ENCODE data around the gene CGNL1.

DNA sequence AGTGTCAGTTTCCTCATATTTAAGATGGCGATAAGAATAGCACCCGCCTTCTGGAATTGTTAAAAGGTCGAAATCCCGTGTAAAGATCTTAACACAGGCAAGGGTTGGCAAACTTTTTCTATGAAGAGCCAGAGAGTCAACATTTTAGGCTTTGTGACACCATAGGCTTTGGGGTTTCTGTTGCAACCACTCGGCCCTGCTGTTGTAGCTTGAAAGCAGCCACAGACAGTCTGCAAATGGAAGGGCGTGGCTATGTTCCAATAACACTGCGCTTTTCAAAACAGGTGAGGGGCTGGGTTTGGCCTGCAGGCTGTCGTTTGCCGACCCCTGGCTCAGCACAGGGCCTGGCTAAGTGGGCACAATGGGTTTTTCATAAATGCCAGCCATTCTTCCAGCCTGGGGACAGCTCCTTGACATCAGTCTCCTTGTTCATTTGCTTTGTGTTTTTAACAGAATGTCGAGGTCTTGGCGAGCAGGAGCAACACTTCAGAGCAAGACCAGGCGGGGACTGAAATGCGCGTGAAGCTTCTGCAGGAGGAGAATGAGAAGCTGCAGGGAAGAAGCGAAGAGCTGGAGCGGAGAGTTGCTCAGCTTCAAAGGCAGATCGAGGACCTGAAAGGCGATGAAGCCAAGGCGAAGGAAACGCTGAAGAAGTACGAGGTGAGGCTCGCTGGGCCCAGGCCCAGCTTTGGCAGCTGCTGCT lies 140.2 kb downstream of the CGNL1 start:
- TF ChIP-seq RAD21 (conservative IDR thresholded peaks at IDR 0.05 in 1 of 2, IDR thresholded peaks at IDR 0.05 in 1 of 2) (no peak), ESRRA (IDR thresholded peaks at IDR 0.05; ENCODE audit: borderline replicate concordance, low read length) (no peak), POLR2A (IDR thresholded peaks at IDR 0.05; ENCODE audit: low read length) (no peak)
- TF ChIP-seq, protein P1, sequence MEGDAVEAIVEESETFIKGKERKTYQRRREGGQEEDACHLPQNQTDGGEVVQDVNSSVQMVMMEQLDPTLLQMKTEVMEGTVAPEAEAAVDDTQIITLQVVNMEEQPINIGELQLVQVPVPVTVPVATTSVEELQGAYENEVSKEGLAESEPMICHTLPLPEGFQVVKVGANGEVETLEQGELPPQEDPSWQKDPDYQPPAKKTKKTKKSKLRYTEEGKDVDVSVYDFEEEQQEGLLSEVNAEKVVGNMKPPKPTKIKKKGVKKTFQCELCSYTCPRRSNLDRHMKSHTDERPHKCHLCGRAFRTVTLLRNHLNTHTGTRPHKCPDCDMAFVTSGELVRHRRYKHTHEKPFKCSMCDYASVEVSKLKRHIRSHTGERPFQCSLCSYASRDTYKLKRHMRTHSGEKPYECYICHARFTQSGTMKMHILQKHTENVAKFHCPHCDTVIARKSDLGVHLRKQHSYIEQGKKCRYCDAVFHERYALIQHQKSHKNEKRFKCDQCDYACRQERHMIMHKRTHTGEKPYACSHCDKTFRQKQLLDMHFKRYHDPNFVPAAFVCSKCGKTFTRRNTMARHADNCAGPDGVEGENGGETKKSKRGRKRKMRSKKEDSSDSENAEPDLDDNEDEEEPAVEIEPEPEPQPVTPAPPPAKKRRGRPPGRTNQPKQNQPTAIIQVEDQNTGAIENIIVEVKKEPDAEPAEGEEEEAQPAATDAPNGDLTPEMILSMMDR (IDR thresholded peaks at IDR 0.05), result no peak
- TF ChIP-seq, protein P2, sequence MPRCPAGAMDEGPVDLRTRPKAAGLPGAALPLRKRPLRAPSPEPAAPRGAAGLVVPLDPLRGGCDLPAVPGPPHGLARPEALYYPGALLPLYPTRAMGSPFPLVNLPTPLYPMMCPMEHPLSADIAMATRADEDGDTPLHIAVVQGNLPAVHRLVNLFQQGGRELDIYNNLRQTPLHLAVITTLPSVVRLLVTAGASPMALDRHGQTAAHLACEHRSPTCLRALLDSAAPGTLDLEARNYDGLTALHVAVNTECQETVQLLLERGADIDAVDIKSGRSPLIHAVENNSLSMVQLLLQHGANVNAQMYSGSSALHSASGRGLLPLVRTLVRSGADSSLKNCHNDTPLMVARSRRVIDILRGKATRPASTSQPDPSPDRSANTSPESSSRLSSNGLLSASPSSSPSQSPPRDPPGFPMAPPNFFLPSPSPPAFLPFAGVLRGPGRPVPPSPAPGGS (IDR thresholded peaks at IDR 0.05), result no peak
- TF ChIP-seq, protein P3, sequence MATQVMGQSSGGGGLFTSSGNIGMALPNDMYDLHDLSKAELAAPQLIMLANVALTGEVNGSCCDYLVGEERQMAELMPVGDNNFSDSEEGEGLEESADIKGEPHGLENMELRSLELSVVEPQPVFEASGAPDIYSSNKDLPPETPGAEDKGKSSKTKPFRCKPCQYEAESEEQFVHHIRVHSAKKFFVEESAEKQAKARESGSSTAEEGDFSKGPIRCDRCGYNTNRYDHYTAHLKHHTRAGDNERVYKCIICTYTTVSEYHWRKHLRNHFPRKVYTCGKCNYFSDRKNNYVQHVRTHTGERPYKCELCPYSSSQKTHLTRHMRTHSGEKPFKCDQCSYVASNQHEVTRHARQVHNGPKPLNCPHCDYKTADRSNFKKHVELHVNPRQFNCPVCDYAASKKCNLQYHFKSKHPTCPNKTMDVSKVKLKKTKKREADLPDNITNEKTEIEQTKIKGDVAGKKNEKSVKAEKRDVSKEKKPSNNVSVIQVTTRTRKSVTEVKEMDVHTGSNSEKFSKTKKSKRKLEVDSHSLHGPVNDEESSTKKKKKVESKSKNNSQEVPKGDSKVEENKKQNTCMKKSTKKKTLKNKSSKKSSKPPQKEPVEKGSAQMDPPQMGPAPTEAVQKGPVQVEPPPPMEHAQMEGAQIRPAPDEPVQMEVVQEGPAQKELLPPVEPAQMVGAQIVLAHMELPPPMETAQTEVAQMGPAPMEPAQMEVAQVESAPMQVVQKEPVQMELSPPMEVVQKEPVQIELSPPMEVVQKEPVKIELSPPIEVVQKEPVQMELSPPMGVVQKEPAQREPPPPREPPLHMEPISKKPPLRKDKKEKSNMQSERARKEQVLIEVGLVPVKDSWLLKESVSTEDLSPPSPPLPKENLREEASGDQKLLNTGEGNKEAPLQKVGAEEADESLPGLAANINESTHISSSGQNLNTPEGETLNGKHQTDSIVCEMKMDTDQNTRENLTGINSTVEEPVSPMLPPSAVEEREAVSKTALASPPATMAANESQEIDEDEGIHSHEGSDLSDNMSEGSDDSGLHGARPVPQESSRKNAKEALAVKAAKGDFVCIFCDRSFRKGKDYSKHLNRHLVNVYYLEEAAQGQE (IDR thresholded peaks at IDR 0.05), result no peak
